ENCODE measurements around the gene NUP153. TPM values are rescaled to one million over a fixed set of nuclear protein-coding genes. Genes with fewer than 3 reads are reported as not detected.

Gene NUP153
- total RNA-seq, 1 donor from 2014 or later: 23.5 TPM

GRCh38 chr6:17677602-17678001 is 29.1 kb downstream of the NUP153 start:
- DNase-seq (ENCODE audit: missing footprints) (no peak), ATAC-seq (no peak)
- intact Hi-C loops (cut with DNase I): no loop called here

GRCh38 chr6:17673543-17674254 is 33.0 kb downstream of the NUP153 start:
- intact Hi-C loops (cut with DNase I): no loop called here
- DNase-seq (ENCODE audit: missing footprints) (no peak), ATAC-seq (no peak)

GRCh38 chr6:17672064-17672718 is 34.5 kb downstream of the NUP153 start:
- intact Hi-C loops (cut with DNase I): no loop called here
- no peak for DNase-seq (ENCODE audit: missing footprints)
- no peak for ATAC-seq

GRCh38 chr6:17666646-17667045 is 40.1 kb downstream of the NUP153 start:
- intact Hi-C loops (cut with DNase I): loop anchor here (10.0 kb wide), 1 partner anchor 108 kb away; no protein-coding TSS in a partner anchor
- DNase-seq (ENCODE audit: missing footprints) (no peak), ATAC-seq (no peak)

GRCh38 chr6:17665132-17665531 is 41.6 kb downstream of the NUP153 start:
- no peak for DNase-seq (ENCODE audit: missing footprints)
- no peak for ATAC-seq
- intact Hi-C loops (cut with DNase I): loop anchor here (10.0 kb wide), 1 partner anchor 110 kb away; no protein-coding TSS in a partner anchor

- DNase-seq (ENCODE audit: missing footprints): no peak
- intact Hi-C loops (cut with DNase I): loop anchor here (10.0 kb wide), 1 partner anchor 112 kb away; no protein-coding TSS in a partner anchor
- ATAC-seq: no peak
These were observed 43.5 kb downstream of the NUP153 start for GRCh38 chr6:17663226-17663625.

- ATAC-seq (no peak), DNase-seq (ENCODE audit: missing footprints) (no peak)
- intact Hi-C loops (cut with DNase I): loop anchor here (10.0 kb wide), 1 partner anchor 112 kb away; no protein-coding TSS in a partner anchor
These were observed 44.1 kb downstream of the NUP153 start for GRCh38 chr6:17662585-17662984.

GRCh38 chr6:17656644-17657043 is 50.1 kb downstream of the NUP153 start:
- DNase-seq (ENCODE audit: missing footprints): no peak
- intact Hi-C loops (cut with DNase I): loop anchor here (10.0 kb wide), 1 partner anchor 52 kb away; the partner anchor contains the start of gene FAM8A1
- no peak for ATAC-seq

- intact Hi-C loops (cut with DNase I): loop anchor here (10.0 kb wide), 1 partner anchor 51 kb away; the partner anchor contains the start of gene FAM8A1
- ATAC-seq (no peak), DNase-seq (ENCODE audit: missing footprints) (no peak)
These were observed 50.6 kb downstream of the NUP153 start for GRCh38 chr6:17656092-17656491.

- no peak for DNase-seq (ENCODE audit: missing footprints)
- no peak for ATAC-seq
- intact Hi-C loops (cut with DNase I): loop anchor here (10.0 kb wide), 1 partner anchor 49 kb away; the partner anchor contains the start of gene FAM8A1
These were observed 53.4 kb downstream of the NUP153 start for GRCh38 chr6:17653198-17653882.

GRCh38 chr6:17650656-17651309 is 55.9 kb downstream of the NUP153 start:
- ATAC-seq (no peak), DNase-seq (ENCODE audit: missing footprints) (no peak)
- intact Hi-C loops (cut with DNase I): loop anchor here (10.0 kb wide), 1 partner anchor 46 kb away; the partner anchor contains the start of gene FAM8A1

- DNase-seq (ENCODE audit: missing footprints) (no peak), ATAC-seq (no peak)
- intact Hi-C loops (cut with DNase I): no loop called here
These were observed 58.0 kb downstream of the NUP153 start for GRCh38 chr6:17648745-17649144.

GRCh38 chr6:17640477-17640917 is 66.2 kb downstream of the NUP153 start:
- DNase-seq (ENCODE audit: missing footprints): no peak
- no peak for ATAC-seq
- intact Hi-C loops (cut with DNase I): no loop called here

- ATAC-seq: no peak
- intact Hi-C loops (cut with DNase I): no loop called here
These were observed 68.5 kb downstream of the NUP153 start for GRCh38 chr6:17638212-17638715.

GRCh38 chr6:17635568-17635967 is 71.2 kb downstream of the NUP153 start:
- no peak for DNase-seq (ENCODE audit: missing footprints)
- intact Hi-C loops (cut with DNase I): no loop called here
- no peak for ATAC-seq

More at GRCh38 chr6:17638212-17638715, 68.5 kb downstream of the NUP153 start:
- DNase-seq (ENCODE audit: missing footprints): no peak

- ATAC-seq: no peak
These were observed 73.1 kb downstream of the NUP153 start for GRCh38 chr6:17633465-17634188.

GRCh38 chr6:17632934-17633333 is 73.8 kb downstream of the NUP153 start:
- no peak for DNase-seq (ENCODE audit: missing footprints)
- intact Hi-C loops (cut with DNase I): no loop called here
- no peak for ATAC-seq

More at GRCh38 chr6:17633465-17634188, 73.1 kb downstream of the NUP153 start:
- no peak for DNase-seq (ENCODE audit: missing footprints)
- intact Hi-C loops (cut with DNase I): no loop called here

GRCh38 chr6:17630511-17631073 is 76.1 kb downstream of the NUP153 start:
- intact Hi-C loops (cut with DNase I): no loop called here
- ATAC-seq (no peak), DNase-seq (ENCODE audit: missing footprints) (no peak)

Measured in Right ventricle myocardium inferior (tissue), 1 donor.